GM21723 (cell line): ENCODE measurements around the gene SPATA19.

Source experiments
- ATAC-seq: cut with Tn5 transposase; IDR thresholded peaks from one replicate; pipeline ENCODE4 v1.9.1; 2021; ENCODE audit warnings: mild to moderate bottlenecking, moderate library complexity; ENCODE audit not compliant: unreplicated experiment

Gene SPATA19

DNA sequence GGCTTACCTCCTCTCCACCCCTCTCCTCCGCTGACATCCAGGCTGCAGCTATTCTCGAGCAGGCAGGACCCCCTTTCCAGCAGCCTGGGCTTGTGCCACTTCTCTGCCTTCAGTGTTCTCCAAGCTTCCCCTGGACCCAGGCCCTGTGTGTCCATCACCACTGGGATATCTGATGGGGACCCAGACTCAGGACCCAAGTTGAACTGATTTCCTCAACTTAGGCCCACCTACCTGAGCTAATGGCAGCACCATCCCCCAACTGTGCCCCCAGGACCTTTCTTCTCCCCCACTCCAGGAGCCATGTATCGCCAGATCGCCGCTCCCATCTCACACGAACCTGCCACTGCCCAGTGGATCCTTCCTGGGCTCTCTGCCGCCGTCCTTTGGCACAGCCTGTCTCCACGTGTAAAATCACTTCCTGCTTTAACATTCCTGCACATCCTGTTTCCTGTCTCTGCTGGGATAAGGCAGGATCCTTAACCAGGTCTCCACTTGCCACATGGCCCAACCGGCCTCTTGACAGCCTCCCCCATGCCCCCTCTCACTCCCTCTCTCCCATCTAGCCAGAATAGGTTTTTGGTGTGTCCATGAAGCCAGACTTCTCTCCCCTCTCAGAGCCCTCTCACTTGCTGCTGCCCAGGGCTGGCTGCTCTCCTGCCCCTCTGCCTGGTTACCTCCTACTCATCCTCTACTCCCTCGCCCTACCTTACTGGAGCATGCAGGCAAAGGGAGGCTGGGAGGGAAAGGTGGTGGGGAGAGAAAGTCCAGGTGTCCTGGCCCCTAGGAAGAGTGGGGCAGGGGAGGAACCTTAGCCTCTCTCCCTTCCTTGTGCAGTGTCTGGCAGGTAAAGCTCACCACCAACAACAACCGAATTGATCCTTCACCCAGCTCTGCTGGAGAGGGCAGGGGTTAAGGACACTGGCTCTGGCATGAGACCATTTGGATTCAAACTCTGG, 9.4 kb downstream of the SPATA19 start:
- no peak for ATAC-seq

GRCh38 chr11:133834682-133835592, 10.4 kb downstream of the SPATA19 start:
- peak; percentile 95 for ATAC-seq

DNA sequence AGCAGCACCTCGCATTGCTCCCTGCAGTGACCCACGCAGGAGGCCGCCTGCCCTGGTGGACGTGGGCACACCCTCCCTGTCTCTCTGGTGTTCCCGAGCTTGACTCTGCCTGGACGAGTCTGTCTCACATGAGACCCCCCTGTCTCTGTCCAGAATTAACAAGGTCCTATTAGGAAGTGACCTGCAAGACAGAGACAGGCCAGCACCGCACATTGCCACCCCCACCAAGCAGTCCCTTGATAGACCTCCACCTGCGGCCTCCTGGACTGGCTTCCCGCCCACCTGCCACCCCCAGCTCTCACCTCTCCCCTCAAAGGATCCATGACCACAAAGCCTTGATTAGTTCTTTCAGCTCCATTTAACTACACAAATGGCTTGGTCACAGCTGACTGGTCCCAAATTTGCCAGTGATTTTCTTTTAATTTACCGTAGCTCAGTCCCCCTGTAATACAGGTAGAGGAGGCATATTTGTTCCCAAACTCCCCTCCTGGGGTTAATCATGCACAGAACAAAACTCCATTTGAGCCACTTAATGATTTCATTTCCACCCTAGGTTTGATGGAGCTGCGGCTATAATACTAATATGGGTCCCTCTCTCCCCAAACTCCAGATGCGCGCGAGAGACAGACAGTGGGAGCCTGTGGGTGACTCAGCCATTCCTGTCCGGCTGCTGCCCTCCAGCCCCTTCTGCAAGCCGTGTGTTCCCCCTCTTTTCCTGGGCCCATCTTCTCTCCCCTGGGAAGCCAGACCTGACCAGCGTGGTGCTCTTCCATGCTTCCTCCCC, 11.2 kb downstream of the SPATA19 start:
- ATAC-seq: no peak

DNA sequence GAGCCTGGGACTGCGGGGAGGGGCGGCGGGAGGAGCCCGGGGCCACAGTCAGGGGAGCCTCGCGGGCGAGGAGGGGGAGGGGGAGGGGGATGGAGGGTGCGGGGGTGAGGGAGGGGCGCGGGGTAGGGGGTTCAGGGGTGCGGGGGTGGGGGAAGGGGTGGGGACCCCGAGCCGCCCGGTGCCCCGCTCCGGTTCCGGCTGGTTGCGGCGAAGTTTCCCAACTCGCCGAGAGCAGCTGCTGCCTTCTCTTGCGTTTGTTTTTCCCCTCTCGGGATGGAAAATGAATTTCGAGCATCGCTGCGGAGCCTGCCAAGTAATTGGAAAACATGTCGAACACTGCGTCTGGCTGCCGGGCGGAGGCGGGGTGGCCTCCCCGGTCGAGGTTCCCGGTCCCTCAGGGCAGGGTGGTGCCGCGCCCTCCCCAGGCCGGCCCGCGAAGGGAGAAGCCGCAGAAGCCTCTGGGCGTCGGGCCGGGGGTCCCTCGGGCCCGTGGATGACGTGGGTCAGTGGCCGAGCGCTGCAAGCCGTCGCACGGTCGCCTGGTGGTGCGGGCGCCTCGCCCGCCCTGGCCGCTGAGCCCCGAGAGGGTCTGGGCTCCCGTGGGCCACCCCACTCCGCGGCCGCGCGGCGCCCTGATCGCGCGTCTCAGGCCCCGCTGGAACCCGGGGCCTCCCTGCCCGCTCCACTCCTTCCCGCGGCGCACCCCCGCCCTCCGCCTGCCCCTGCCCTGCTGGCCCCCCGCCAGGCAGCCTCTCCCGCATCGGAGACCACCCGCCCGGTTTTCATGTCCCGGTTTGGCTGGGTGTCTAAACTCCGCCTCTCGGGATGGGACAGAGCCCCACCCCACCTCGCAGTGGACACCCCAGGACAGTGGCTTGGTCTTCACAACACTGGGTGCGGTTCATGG, 12.1 kb downstream of the SPATA19 start:
- ATAC-seq: no peak

DNA sequence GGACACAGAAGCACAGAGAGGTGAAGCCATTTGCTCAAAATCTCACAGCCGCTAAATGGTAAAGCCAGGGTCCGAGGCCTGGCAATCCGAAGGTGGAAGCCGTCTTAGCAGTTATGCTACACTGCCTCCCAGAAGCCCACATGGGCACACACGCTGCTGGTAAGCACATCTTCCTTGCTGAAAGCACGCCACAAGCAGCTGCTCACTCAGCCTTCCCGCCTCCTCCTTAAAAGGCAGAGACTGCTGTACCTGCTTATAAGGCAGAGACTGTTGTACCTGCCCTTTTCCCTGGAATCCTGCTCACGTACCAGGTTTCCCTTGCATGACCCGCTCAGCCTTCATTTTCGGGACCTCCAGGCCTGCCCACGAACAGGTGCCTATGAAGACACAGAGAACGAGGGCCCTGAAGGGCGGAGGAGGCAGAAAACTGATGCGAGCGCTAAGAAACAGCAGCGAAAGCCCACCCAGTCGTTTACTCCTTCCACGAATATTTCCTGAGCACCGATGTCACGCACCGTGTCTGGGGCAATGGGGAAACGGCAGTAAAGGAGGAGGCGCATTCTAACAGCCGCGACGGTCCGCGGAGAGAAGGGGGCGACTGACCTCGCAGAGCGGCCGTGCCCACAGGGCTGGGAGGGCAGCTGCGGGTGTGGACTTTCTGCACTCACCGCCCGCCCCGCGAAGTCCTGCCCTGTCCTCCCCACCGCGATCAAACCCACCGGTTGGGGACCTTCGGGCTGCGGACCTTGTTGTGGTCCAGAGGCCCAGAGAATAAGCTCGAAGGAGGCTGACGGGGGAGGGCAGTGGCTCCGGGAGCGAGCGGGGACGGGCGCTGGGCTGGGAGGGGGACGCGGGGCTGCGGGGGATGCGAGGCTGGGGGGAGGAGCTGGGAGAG, 13.0 kb downstream of the SPATA19 start:
- ATAC-seq: no peak

GRCh38 chr11:133830931-133831907, 14.1 kb downstream of the SPATA19 start:
- ATAC-seq: no peak

DNA sequence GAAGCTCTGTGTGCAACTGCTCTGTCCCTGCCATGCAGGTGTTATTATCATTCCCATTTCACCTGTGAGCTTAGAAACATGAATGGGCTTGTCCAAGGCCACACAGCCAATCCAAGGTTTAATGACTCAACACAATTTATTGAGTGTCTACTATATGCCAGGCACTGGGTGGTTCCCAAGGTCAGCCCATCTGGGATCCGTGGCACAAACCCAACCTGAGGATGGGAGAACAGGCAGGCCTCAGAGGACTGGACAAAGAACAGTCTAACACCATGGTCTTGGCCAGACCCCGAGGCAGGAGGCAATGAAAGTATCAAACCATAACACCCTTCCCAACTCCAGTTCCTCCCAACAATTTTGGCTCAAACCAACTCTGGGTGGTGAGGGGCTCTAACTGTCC, 15.7 kb downstream of the SPATA19 start:
- ATAC-seq: no peak

DNA sequence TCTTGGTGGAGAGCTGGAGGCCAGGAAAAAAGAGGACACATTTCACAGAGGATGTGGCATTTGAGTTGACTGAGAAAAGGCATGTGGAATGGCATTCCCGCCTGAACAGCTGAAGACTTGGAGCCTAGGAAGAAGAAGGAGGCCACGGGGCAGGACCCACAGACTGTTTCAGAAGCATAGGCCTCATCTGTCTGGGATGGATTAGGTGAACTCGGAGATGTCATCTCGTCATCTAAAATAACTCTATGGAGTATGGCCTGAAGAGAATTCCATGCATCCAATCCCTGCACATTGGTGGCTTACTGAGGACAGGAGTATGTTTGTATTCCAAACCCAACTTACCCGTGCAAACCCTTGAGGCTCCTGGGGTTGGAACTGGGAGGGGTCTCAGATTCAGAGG, 16.4 kb downstream of the SPATA19 start:
- no peak for ATAC-seq

DNA sequence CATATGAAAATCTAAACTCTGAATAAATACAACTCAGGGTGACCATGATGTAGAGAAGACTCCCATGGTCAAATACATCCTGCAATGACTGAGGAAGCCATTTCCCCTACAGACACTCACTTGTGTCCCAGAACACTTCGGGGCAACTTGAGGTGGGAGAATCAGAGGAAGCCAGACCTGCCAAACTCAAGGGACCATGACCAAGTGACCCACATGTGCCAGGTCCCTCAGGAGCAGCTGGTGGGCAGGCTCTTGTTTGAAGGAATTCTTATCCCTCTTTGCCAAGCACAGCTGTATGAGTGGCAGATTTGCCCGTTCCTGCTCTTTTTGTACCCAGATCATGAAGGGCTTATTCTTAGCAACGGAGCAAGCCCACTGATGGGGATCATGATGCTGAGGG, 17.8 kb downstream of the SPATA19 start:
- no peak for ATAC-seq

DNA sequence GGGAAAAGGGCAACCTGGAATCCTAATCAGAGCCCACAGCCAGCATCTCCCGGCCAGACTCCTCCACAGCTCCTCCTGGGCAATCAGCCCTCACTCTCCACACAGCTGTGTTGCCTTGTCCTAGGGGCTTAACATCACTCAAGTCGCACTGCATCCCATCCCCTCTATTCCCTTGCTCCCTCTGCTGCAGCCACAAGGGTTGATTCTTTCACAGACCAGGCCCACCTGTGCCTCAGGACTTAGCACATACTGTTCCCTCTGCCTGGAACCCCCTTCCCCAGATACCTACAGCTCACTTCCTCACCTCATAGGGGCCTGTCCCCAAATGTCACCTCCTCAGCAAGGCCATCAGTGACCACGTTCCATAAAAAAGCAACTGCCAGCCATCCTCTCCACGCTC, 18.4 kb downstream of the SPATA19 start:
- no peak for ATAC-seq

- ATAC-seq: no peak
Observed at GRCh38 chr11:133825666-133826065, 19.6 kb downstream of the SPATA19 start.

DNA sequence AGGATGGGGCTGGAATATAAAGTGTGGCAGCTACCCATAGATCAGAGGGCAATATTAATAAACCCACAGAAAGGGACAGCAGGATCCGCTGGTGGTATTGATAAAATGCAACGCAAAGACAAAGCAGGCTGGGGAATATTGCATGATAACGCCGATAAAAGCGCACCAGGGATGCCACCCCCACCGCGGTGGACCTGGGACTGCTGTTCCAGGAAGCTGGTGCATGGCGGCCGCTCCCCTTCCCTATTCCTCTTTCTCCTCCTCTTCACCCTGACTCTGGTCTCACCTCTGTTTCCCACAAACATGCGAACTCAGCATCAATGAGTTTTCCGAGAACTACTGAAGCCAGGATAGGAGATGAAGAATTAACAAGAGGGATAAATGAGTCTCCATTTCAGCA, 20.2 kb downstream of the SPATA19 start:
- no peak for ATAC-seq

DNA sequence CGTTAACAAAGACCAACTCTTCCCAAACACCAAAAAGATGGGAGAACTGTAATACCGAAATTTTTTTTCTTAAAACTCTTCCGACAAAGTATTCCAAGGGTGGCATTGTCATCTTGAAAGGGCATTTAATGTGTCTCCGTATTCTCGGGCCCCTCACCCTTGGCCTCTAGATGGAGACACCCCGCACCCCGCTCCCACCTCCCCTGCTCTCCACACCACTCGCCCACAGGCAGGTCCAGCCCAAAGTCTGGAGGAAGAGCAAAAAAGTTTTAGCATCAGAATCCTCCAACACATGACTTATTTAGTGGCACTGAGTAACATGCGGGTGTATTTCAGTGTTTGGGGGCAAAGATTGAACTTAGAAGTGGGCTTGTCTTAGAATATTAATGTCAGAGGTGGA, 20.7 kb downstream of the SPATA19 start:
- ATAC-seq: no peak

DNA sequence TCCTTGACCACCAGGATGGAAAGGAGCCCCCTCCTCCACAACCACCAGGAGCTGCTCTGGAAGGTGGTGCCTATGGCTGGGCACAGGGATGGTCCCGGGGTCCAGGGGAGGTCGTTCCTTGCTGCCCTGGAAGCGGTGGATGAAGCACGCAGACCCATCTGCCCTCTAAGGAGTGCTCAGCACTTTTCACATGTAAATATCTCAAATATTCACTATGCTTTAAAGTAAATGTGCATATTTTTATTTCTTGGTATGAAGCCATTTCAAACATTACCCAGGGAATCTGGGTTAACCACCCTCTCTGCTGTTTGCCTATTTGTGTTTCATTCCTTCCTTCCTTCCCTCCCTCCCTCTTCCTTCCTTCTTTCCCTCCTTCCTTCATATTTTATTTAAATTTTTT, 21.7 kb downstream of the SPATA19 start:
- no peak for ATAC-seq

DNA sequence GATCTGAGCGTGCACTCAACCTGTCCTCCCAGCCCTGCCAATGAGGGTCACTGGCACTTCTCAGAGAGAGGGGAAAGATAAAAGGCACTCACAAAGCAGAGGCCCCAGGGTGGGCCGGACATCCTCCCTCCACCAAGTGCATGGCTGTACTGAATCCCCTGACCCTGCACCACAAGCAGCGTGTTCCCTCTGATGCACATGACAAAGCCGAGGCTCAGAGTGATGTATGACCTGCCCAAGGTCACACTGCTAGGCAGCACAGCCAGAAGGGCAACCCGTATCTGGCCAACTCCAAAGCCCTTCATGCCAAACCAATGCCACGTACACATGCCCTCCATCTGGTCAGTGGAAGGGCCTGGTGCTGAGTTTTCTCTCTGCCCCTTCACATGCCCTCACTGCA, 22.1 kb downstream of the SPATA19 start:
- ATAC-seq: no peak

DNA sequence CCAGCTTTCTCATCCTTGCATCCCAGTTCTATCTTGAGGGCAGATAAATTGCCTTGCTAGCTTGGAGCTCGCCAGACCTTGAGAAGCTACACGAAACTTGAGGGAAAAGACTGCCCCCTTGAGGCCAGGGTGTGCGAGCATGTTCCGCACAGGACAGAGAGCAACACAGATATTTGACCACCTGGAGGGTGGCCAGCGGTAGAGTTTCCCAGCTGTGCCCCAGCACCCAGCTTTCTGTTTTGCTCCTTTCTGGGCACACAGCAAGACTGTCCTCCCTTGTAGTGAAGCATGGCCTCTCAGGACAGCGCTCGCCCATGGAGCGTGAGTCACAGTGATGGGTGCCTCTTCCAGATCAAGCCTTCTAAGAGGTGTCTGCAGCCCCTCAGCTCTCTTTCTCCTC, 23.5 kb downstream of the SPATA19 start:
- peak; percentile 83 for ATAC-seq

- no peak for ATAC-seq
Observed at GRCh38 chr11:133819746-133820315, 25.5 kb downstream of the SPATA19 start.
